Transverse colon (tissue), 3 donors: ENCODE measurements around the gene MMP25.

Experiments used
- CTCF ChIP-seq, 5 experiments: fragments of 200-600 bp in 3 of 5; fragments of 450-650 bp in 2 of 5; sonication (generic) in 3 of 5; IDR thresholded peaks; 1 replicate in 2 of 5; 2 replicates in 3 of 5; pipeline ENCODE4 v1.5.1; 2016 to 2017; ENCODE audit warnings: antibody characterized with exemption in 5 of 5, inconsistent platforms in 3 of 5, mild to moderate bottlenecking in 2 of 5, moderate library complexity in 1 of 5
- POLR2A ChIP-seq: fragments of 450-650 bp; IDR thresholded peaks from one replicate; pipeline ENCODE4 v1.6.1; 2016; ENCODE audit warnings: antibody characterized with exemption, mild to moderate bottlenecking, moderate library complexity

GRCh38 chr16:3022208-3022683, 24.1 kb upstream of the MMP25 start:
- peak in 1 of 5 experiments; percentile 11 for TF ChIP-seq CTCF (IDR thresholded peaks at IDR 0.05)
- no peak for TF ChIP-seq POLR2A
